T-helper 1 cell (primary cell): Measurements from ENCODE around the gene TCEA2.

Experiments
- DNase-seq, 5 donors: peaks; one replicate each; pipeline ENCODE4 v3.0.0-alpha.2; 2012 to 2020

Gene TCEA2

DNA sequence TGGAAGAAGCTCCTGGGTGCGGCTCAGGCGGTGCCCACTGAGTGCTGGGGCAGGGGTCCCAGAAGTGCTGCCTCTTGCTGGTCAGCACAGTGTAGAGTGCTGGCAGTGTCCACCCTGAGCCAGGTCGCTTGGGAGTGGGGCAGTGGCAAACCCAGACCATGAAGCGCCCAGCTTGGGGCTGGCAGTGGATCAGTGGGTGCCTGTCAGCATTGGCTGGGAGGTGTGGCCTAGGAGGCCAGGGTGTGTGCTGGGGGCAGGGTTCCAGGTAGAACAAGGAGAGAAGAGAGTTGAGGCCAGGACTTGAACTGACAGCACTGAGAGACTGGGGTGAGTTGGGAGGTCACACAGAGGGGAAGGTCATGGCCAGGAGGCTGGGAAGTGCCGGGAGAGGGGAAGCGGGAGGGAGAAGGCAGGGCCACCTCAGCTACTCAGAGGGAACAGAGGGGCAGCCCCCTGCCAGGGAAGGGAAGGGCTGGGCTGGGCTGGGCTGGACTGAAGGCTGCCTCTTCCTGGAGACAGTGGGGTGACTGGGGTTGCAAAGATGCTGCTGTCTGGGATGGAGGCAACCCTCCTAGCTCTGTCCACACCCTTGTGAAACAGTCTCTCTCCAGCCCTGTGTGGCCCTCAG lies 4.1 kb downstream of the TCEA2 start:
- DNase-seq = no peak

DNA sequence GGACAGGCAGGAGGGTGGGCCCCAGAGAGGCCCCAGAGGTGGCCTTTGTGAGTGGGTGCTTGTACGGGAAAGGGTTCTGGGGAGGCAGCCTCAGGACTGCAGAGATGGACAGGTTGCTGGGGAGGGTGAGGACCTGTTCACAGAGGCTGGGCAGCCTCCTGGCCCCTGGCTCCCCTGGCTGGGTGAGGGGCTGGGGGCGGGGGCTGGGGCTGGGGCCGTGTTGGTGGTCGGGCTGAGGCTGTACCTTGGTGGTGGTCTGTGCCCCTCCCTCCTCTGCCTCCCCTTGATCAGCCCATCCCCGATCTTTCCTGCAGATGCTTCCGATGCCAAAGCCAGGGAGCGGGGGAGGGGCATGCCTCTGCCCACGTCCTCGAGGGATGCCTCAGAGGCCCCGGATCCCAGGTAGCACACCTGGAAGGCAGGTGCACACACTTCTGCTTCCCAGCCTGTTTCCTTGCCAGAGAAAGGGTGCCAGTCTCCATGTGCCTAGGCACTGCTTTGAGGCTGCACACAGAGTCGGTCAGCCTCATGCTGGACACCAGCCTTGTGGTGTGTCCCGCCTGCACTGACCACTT lies 4.8 kb downstream of the TCEA2 start:
- no peak for DNase-seq

DNA sequence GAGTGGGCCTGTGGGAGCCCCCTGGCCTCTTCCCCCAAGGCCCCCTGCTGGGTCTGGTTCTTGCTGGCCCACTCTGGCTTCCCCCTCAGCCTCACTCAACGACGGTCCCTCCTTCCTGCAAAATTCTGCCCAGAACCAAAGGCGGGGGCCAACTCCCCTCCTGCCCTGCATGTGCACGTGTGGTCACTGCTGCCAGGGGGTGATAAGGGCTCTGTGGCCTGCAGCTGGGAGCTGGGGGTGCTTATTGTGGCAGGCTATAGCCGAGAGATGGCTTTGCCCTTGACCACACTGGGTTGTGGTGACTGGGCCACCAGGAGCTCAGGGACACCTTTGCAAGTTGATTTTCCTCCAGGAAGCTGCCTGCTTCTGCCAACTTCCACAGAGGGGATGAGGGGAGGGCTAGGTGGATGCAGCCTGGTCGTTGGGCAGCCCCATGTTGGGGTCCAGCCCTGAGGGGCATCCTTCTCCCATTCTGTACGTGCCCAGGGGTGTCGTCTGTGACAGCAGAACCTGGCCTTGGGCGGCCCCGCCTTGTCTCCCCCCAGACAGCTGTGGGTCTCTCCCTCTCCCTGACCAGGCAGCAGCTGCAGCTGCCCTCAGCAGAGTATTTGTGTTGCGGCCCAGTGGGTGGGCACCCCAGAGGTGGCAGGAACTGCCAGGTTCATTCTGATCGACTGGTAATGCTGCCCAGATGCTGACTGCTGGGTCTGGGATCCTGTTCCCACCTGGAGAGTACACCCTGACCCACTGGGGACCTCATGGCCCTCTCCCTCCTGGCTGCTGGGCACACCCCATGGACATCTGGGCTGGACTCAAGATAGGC lies 5.6 kb downstream of the TCEA2 start:
- DNase-seq = no peak

DNA sequence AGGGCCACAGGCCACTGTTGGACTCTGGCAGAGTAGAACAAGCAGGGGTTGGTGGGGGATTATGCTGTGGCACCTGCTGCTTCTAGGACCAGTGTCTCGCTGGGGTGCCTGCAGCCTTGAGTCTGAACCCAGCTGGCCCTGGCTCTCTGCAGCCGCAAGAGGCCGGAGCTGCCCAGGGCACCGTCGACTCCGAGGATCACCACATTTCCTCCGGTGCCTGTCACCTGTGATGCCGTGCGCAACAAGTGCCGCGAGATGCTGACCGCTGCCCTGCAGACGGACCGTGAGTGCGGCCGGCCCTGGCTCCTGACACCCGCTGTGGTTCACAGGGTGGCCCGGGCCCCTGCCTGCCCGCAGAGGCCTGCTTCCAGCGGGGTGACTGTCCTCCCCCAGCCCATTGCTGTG lies 6.2 kb downstream of the TCEA2 start:
- DNase-seq = no peak

DNA sequence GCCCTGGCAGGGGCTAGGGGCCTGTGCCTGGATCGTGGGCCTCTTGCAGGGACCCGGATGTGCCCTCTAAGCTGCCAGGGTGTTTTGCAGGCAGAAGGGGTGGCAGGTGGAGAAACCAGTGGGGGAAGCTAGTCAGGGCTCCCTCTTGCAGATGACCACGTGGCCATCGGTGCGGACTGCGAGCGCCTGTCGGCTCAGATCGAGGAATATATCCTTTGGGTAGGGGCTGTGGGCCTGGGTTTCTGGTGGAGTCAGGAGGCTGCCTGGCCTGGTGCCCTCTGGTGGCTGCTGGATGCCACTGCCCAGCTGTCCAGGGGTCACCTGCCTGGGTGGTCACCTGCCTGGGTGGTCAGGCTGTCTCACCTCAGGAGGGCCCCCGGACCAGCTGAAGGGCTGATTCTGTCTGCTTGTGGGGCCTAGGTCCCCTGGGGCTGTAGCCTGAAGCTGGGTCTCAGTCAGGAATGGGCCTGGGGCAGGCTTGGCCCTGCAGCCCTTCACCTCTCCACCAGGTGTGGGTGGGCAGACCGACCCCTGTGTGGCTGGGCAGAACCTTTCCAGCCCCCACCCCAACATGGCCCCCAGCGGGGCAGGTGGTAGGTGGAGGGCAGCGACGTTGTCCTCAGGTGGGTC lies 6.7 kb downstream of the TCEA2 start:
- DNase-seq = peak in 1 of 5 donors; percentile 31

DNA sequence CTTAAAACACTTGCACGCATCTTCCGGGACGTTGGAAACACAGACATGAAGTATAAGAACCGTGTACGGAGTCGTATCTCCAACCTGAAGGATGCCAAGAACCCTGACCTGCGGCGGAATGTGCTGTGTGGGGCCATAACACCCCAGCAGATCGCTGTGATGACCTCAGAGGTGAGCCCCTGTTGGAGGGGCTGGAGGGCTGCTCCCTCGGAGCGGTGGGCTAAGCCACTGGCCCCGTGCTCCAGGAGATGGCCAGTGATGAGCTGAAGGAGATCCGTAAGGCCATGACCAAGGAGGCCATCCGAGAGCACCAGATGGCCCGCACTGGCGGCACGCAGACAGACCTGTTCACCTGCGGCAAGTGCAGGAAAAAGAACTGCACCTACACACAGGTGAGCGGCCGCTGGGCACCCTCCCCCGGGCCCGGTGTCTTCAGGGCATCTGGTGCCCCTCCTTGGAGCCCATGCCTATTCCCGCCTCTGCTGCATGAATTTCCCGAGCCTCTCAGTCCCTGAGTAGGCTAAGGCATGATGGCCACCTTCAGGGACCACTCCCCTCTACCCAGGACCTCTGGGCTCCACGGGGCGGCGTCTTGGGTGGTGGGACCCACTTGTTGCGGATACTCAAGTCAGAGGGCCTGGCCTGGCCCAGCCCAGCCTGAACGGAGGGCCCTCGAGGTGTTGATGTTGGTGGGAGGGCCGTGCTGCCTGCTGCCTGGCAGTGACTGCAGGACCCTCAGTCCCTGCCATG lies 7.4 kb downstream of the TCEA2 start:
- DNase-seq = no peak

DNA sequence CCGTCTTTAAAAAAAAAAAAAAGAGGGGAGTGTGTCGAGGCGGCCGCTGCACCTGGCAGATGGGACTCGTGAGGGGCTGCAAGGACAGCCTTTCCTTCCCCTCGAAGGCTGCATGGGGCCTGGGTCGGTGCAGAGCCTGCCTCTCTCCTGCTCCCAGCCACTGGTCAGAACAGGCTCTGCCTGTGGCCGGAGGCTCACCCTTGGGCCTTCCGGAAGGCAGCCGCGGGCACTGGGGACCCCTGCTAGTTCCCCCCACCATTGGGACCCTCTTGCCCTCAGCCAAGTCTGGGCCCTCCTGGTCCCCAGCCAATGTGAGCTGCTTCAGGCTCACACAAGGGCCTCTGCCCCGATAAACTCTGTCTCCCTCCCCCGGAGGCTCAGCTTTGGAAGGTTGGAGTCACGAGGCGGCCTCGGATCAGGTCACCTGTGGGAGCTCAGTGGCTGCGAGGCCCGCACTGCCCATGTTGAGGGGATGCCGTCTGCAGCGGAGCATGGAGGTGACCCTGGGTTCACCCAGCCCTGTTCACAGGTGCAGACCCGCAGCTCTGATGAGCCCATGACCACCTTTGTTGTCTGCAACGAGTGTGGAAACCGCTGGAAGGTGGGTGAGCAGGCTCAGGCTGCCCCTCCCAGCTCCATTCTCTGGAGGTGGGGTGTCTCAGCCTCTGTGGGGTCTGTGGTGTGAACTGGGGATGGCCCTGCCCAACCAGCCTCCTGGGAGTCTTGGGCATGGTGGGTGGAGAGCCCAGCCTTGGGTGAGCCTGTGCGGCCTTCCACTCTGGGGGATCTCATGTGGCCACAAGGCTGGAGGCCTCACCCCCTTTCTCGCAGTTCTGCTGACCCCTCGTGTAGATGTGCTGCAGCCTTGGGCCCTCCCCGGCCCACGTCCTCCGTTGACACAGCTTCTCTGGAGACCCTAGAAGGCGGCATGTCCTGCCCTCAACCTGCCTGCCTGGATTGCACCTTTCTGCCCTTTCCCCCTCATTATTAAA lies 8.6 kb downstream of the TCEA2 start:
- no peak for DNase-seq

DNA sequence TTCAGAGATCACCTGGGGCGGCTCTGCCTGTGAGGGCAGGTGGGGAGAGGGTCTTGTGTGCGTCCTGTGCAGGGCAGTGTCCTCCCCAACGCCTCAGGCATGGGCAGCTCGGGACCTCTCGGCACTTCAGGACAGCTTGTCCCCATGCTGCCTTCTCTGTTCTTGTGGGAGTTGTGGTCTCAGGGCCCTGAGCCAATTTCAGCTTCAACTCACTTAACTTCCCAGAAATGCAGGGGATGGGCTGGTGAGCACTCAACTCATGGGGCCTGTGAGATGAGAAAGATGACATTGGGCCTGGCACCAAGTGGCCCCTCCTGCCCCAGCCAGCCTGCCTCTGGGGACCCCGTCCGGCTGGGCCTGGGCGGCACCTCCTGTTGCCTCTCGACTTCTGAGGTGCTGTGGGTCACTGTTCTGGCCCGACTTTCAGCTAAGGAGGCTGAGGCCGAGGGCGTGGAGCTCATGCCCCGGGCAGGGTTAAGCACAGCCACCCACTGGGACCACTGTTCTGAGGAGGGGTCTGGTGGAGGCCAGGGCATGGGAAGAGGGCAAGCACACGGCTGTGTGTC lies 9.6 kb downstream of the TCEA2 start:
- no peak for DNase-seq

DNA sequence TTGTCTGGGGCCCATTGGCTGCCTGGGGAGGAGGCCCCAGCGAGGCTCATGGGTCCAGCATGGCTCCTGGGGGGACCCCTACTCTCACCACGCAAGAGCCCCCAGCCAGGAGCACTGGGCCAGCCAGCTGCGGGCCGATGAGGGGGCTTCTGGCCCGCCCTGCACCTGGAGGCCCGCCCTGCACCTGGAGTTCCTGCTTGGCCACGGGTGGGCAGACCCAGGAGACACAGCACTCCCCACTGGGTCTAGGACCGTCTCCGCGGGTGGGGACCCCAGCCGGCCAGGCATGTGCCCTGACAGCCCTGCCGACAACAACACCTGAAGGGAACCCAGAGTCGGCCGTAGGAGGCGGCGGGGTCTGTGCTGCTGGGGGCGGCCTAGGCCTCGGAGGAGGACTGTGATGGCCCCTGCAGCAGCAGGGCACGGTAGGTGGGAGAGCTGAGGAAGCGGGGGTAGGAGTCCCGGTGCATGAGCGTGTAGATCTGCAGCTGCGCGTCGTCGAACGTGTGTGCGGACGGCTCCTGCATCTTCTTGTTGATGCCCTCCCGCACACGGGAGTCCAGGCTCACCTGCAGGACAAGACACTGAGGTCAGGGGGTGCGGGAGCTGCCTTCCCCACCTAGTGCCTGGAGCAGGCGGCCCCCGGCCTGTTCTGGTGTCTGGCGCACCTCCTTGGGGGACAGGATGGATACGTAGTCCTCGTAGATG lies 10.6 kb downstream of the TCEA2 start:
- no peak for DNase-seq

DNA sequence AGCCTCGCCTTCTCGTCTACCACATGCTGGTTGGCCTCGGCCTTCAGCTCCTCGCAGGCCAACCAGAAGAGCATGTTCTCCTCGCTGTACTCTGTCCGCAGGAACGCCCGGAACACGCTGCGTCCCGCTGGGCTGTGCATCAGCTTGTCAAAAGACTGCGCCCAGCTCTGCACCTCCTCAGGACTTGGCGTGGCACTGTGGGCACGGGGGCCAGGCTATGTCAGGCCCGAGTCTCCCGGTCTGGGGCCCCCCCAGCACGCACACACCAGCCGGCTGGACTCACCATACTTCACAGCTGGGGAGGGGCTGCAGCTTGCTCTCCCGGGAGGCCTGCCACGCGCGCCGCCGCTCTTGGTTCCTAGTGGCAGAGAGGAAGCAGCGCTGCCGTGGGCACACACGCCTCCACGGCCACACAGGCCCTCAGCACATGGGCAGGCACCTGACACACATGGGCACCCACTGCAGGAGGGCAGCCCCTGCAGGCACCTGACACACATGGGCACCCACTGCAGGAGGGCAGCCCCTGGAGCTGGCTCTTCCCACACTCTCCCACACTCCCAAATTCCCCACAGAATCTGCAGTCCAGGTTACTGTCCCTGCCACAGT lies 11.3 kb downstream of the TCEA2 start:
- no peak for DNase-seq

DNA sequence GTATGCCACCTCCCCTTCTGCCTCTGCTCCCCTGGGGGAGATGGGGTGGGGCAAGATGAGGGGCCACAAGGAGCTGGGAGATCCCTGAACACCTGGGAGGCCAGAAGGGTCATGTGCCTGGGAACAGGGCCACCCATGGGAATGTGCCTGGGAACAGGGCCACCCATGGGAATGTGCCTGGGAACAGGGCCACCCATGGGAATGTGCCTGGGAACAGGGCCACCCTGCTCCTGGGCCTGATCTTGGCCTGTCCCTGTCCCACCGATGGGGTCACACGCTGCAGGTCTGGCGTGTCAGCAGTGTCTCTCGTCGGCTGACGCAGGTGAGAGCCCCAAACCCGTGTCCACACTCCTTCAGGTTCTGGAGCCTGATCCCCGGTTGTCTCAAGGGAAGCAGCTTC lies 12.0 kb downstream of the TCEA2 start:
- DNase-seq = no peak

DNA sequence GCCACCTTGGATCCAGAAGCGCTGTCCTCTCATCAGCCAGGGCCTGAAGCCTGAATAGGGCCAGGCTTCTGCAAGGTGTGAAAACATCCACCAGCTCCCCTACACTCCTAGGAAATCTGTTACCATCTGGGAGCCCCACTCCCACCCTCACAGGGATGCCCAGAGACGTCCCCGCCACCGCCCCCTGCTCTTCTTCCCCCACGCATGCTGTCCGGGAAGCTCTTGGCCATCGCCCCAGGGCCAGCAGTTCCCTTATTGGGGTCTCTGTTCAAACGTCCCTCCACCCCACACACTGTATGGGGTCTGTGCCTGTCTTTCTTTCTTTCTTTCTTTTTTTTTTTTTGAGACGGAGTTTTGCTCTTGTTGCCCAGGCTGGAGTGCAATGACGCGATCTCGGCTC lies 12.6 kb downstream of the TCEA2 start:
- no peak for DNase-seq

DNA sequence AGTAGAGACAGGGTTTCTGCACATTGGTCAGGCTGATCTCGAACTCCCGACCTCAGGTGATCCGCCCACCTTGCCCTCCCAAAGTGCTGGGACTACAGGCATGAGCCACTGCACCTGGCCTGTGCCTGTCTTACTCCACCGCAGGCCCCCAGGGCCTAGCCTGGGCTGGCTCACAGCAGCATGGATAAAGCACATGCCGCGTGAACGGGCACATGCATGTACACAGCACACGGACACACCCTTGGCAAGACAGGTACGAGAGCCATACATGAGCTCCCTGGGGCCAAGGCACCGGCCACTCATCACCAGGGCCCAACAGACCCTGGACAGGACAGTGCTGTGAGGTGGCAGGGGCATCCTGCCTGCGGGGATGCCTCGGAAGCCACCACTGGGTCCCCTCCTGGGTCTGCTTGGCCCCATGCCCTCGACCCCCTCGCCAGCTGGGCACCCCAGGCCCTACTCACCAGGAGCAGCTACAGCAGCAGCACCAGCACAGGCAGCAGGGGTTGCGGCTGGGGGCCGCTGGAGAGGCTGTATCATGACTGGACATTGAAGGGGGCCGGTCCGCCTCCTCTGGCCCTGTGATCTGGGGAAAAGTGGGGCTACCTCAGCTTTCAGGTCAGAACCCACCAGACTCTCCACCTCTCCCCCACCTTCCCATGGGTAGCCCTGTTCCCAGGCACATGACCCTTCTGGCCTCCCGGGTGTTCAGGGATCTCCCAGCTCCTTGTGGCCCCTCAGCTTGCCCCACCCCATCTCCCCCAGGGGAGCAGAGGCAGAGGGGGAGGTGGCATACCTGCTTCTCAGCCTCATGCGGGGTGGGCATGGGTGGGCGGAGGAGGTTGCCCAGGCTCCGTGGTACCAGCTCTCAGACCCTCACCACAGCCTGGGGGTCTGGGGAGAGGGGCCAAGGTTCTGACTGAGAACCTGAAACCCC lies 13.3 kb downstream of the TCEA2 start:
- no peak for DNase-seq

DNA sequence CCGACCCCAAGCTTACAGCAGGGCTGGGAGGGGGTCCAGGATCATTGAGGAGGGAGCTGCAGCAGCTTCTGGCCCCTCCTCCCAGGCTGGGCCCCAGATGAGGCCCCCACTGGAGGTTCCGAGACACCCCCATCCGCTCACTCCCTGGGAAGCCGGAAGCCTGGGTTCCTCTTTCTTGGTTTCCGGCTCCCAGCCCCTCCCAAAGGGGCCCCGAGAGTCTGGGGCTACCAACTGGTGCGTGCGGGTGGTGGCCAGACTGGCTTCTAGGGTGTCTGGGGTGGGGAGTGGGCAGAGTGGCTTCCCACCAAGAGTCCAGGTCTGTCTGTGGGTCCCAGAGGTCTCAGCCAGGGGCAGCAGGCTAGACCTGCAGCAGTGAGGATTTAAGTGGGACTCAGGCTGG lies 14.1 kb downstream of the TCEA2 start:
- peak in 2 of 5 donors; percentile 25 to 51 for DNase-seq

DNA sequence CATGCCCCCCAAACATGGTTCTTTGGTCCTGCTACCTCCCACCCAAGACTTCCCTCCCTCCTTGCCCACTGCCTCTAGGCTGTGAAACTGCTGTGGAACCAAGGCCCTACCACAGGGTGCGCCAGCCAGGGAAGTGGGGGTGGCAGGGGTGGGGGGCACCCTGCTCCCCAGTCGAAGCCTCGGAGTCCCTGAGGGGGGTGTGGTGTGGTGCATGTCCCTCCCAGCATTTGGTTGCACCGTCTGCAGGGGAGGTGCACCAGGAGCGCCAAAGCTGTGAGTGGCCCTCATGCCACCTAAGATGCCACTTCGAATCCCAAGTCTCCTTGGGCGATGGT lies 14.5 kb downstream of the TCEA2 start:
- DNase-seq = no peak

DNA sequence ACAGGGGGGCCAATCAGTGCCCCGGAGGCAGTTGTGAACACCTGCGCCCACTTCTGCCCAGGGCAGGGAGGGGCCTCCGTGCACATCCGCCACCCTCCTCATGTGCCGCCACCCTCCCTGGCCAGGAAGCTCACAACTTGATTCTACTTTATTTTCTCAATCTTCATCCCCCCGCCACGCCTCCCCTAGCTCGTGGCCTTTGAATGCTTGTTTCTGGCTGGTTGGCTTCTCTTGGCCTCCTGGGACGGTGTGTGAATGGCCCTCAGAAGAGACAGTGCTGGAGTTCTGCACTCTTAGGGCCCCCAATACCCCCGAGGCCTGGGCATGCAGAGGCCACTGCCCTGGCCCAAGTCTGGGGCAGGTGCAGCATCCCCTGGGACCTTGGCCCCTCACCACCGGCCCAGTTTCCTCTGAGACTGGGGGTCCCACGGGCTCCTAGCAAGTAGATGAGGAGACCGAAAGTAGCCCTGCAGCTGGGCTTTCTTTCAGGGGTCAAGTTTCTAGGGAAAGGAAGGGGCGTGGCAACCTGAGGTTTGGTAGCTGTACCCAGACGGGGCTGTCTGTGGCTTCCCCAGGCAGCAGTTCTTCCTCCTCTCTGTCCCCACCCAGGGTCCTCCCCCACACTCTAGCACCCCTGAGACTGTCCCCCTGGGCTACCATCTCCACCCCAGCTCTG lies 15.0 kb downstream of the TCEA2 start:
- DNase-seq = peak; percentile 39 to 84 (median 55)

DNA sequence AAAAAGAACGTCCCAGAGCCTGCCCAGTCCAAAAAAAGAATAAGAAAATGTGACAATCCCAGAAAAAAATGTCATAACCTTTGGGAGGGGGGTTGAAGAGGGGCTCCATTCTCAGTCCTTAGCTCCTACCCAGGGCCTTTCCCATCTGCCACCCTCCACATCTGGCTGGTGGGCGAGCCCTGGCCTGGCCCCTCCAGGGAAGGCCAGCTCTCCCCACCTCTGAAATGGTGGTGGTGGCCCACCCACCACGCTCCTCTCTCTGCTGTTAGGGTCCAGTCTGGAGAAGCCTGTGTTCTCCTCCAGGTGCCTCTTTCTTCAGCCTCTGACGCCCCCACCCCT lies 15.9 kb downstream of the TCEA2 start:
- no peak for DNase-seq

DNA sequence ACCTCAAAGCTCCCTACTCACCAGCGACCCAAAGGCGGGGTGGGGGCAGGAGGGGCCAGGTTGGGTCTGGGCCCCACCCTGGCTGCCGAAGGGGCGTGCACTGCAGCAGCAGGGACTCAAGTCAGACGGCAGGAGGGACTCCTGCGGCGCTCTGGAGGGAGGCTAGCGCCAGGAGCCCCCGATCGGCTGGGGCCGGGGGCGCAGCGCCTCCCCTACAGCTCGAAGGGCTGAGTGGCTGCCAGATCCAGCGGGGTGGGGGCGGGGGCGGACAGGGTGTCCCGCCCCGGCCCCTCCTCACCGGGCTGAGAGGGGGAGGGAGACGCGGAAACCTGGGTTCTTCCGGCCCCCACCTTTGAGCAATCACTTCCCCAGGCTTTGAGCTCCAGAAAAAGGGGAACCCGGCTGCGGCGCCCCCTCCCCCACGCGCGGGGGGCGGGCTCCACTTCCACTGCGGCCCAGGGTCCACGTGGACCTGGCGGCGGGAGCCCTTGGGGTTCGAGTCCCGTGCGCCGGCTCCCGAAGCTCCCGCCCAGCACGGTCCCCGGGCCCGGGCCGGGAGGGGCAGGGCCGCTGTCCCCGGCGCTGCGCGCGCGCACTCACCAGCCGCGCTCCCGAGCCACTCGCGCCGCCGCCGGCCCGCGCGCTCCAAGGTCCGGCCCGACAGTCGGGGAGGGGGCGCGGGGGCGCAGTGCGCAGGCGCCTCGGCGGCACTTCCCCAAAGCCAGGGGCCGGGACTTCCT lies 16.4 kb downstream of the TCEA2 start, which contains the start of gene RGS19:
Gene RGS19, minus strand, starts transcription at position 246 of the 740 bp plus-strand sequence. CDS start 2,632 bp downstream, outside the sequence.
- DNase-seq = peak; percentile 59 to 78 (median 64)
